Pulmonary artery endothelial cell (primary cell): ENCODE data around the gene PVALB. TPM values are rescaled to one million over a fixed set of nuclear protein-coding genes. Genes with fewer than 3 reads are reported as not detected.
"Not testable (repeated sequence)": the region's sequence is repeated elsewhere in the genome, so short reads cannot be mapped to it uniquely, and the experiment has no call there.

Experiments
- DNase-seq: peaks from one replicate; pipeline ENCODE4 v3.0.0-alpha.2; 2011; ENCODE audit warnings: low read depth, low spot score
- total RNA-seq: library from RNA; depleted of rRNA; stranded (reverse); fragments of >200 nt; gene quantifications from 2 replicates; pipeline ENCODE4 v1.2.3, GENCODE V29; 2014

PVALB gene
- total RNA-seq, 1 donor from 2014 or later, result not detected

DNA sequence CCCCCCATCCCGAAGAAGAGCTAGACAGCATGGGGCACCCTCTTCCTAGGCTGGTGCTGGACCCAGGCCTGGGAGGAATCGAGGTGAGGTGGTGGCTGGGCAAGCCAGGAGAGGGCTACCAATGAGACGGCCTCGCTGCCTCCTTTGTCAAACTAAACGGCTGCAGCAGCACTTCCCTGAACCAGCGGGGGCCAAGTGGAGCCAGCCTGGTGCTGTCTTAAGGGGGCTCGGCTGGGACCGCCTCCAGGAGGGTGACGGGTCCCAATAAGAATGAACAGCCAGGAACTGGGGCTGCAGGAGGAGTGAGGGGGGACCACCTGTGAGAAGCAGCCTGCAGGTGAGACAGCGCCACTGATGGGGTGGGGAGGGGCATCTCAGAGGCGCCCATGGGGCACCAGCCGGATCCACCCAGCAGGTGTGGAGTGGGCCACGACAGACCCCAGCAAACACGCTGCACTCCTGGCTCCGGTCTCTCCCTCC lies 58.0 kb downstream of the PVALB start:
- DNase-seq, result no peak

DNA sequence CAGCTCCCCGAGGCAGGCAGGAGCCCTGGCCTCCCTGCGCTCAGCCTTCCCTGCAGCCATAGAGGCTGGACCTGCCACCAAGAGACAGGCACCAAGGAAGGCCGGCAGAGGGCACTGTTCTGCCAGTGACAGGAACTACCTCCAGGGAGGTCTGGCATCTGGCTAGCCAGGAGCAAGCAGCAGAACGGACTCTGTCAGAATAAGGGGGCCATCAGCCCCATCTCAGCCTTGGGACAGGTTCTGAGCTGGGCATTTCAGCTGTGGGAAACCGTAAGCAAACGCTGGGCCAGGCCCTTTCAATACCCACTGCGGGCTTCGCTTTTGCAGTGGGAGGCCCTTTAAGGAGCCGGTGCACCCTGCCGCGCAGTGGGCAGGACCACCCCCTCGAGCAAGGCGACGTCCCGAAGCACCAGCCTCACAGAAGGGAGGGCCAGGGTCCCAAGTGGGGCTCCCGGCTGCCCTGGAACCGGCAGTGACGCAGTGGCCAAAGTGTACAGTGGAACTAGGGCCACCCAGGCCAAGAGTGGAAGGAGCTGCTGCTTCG lies 59.1 kb downstream of the PVALB start:
- DNase-seq, result peak; percentile 44

DNA sequence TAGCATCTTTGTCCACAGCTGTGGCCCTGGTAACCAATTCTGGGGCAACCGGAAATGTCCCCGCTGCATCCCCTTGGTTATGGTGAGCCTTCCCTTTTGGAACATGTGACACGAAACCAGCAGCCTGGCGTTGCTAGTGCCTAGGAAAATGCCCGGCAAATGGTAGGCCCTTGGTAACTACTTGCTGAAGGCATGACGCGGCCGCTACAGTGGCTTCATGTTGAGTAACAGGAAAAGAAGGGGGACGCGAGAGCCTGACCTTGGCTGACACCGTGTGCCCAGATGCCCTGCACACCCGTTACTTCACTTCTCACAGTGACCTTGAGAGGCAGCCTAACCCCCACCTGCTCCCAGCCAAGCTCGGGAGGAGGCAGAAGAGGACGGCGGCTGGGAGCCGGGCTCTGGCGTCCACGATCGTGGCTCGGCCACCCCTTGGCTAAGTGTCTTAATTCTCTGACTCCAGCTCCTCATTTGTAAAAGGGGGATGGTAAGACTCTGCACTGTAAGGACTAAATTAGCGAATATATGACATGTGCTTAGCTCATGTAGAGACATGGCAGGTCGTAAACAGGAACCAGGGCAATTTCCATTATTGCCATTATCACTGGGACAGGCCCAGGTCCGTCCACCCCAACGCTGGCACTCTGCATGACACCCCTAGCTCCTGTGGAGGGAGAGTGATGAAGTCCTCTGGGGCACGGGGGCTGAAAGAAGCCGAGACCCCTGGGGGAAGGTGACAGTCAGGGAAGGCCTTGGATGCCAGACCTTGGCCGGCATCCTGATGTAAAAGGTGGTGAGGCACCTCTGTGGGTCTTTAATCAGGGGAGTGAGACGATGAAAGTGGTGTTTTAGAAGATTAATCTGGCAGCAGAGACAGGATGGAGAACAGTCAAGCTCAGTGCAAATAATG lies 59.8 kb downstream of the PVALB start:
- no peak for DNase-seq

DNA sequence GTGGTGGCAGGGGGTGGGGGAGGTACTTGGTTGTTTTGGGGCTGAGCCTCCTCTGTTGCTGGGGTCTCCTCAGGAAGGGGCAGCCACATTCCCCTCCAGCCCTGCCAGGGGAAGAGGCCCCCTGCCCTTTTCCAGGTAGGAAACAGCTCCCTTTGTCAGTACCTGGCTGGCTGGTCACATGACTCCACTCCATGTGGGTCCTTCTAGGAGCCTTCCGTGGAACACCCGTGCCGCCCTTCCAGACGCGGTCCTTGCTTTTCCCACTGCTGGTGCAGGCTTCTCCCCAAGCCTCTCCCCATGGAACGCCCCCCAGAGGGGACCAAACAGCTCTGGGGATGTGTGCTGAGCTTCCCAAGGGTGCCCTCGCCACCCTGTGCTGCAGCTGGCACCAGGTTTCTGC lies 60.8 kb downstream of the PVALB start:
- DNase-seq, result no peak

DNA sequence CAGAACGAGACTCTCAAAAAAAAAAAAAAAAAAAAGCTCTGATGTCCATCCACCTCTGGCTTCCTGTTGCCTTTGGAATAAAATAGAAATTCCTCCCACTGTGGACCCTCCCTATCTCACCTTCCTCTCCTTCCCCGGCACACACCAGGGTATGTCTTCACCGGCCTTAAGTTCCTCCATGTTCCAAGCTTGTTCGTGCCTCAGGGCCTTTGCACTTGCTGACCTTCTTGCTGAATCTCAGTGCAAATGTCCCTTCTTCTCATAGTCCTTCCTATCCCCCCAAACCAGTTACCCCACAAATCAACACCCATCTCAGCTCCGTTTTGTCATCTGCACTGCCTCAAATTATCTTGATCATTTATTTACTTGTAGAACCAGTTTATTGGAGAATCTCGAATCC lies 61.5 kb downstream of the PVALB start:
- no peak for DNase-seq

DNA sequence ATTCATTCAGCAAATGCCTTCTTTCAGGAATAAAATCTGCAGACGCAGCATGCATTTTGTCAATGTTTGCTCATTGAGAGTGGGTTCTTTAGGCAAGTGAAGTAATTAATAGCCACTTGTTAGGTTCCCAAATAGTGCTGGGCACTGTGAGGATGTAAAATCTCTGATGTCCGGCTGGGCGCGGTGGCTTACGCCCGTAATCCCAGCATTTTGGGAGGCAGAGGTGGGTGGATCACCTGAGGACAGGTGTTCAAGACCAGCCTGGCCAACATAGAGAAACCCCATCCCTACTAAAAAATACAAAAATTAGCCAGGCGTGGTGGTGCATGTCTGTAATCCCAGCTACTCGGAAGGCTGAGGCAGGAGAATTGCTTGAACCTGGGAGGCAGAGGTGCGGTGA lies 62.0 kb downstream of the PVALB start:
- DNase-seq, result not testable (repeated sequence)

DNA sequence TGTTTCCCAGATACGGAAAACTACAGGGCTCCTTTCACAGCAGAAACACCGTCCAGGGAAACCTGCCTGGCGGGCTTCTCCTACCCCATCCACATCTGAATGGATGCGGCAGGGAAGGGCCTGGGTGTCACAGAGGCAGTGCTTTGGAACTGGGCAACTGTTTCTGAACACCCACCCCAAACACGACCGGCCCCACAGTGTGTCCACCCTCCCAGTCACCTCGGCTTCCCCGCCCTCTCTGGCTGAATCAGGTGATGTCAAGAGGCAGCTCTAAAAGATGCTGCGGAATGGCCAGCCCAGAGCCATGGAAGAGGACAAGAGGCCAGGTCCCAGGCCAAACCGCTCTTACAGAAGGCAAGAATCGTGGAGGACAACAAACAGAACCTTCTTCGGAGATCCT lies 62.9 kb downstream of the PVALB start:
- no peak for DNase-seq

DNA sequence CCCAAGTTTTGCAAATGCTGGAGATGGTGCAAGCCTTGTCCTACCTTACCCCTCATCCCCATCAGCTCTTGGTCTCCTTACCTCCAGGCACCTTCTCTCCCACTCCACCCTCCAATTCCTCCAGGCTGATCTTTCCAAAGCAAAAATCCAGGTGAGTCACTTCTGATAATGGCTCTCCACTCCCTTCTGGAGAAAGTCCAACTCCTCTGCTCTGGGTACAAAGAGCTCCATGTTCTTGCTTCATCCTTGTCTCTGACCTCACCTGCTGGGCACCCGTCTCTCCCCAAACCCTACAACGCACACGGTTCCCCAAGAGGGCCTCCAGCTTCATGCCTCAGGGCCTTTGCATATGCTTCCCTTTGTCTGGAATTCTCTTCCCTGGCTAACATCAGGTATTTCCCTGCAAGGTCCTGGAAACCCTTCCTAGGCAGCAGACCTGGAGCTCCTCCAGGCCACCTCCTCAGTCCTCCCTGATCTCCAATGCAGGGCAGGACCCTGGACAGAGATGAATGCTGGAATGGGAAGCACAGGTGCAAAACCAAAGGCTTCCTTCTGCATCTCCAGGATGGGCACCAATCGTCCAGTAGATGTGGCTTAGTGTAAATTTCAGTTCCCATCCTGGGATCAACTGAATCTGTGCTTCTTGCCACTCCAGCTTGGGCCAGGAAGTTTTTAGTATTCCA lies 63.6 kb downstream of the PVALB start:
- DNase-seq, result no peak

Other genes starting within 250 kb of the PVALB start
- not detected in 2 replicates for gene CACNG2, start 113.3 kb downstream of the PVALB start, total RNA-seq
- gene IFT27, start 40.9 kb downstream of the PVALB start, total RNA-seq, result 11.0 and 13.7 TPM in 2 replicates
- gene NCF4, start 44.0 kb upstream of the PVALB start, total RNA-seq, result not detected in 2 replicates
- 8.9 and 12.1 TPM in 2 replicates for gene CSF2RB, start 96.6 kb upstream of the PVALB start, total RNA-seq
- 46.9 and 64.9 TPM in 2 replicates for gene TST, start 202.4 kb upstream of the PVALB start, total RNA-seq
- gene MPST, start 202.7 kb upstream of the PVALB start, total RNA-seq, result 135 and 148 TPM in 2 replicates
- 33.3 and 34.9 TPM in 2 replicates for gene KCTD17, start 234.7 kb upstream of the PVALB start, total RNA-seq